Small intestine (tissue), 7 donors: ENCODE results near the gene KRTAP5-10. TPM values are rescaled to one million over a fixed set of nuclear protein-coding genes. Genes with fewer than 3 reads are reported as not detected.
"Not testable (repeated sequence)": the region's sequence is repeated elsewhere in the genome, so short reads cannot be mapped to it uniquely, and the experiment has no call there.

ENCODE experiments used
- DNase-seq, 2 donors: peaks; one replicate each; pipeline versions ENCODE4 v3.0.0 to v3.0.0-alpha.2; 2013
- FAIRE-seq: peaks from 2 replicates; lab custom pipeline; 2012; peaks lifted over from hg19 to GRCh38; lab: Jason Lieb, UNC
- H3K27ac ChIP-seq, 3 donors: one replicate each; pipeline ENCODE4 v1.5.1; 2013; ENCODE audit warnings: low read length in 2 of 3, mild to moderate bottlenecking in 2 of 3, control low read depth in 1 of 3, inconsistent platforms in 1 of 3, low read depth in 1 of 3, moderate library complexity in 1 of 3
- H3K27me3 ChIP-seq, 3 donors: one replicate each; pipeline ENCODE4 v1.6.1; 2013; ENCODE audit warnings: low read length in 3 of 3, inconsistent platforms in 1 of 3; ENCODE audit not compliant: control insufficient read depth in 3 of 3, insufficient read depth in 3 of 3
- H3K36me3 ChIP-seq, 3 donors: one replicate each; pipeline ENCODE4 v1.6.1; 2013; ENCODE audit warnings: low read length in 3 of 3, inconsistent platforms in 1 of 3, low read depth in 1 of 3, mild to moderate bottlenecking in 1 of 3, moderate library complexity in 1 of 3; ENCODE audit not compliant: control insufficient read depth in 3 of 3, insufficient read depth in 2 of 3
- H3K4me1 ChIP-seq, 3 donors: one replicate each; pipeline ENCODE4 v1.6.1; 2013; ENCODE audit warnings: low read length in 2 of 3, inconsistent platforms in 1 of 3, low read depth in 1 of 3, mild to moderate bottlenecking in 1 of 3, moderate library complexity in 1 of 3; ENCODE audit not compliant: control insufficient read depth in 3 of 3, insufficient read depth in 2 of 3
- H3K4me3 ChIP-seq, 3 donors: one replicate each; pipeline ENCODE4 v1.5.1; 2013; ENCODE audit warnings: low read length in 3 of 3, control low read depth in 1 of 3, inconsistent platforms in 1 of 3, low read depth in 1 of 3, mild to moderate bottlenecking in 1 of 3, moderate library complexity in 1 of 3
- H3K9me3 ChIP-seq, 2 donors: one replicate each; pipeline ENCODE4 v1.6.1; 2013; ENCODE audit warnings: low read depth in 1 of 2, low read length in 1 of 2; ENCODE audit not compliant: control insufficient read depth in 2 of 2, insufficient read depth in 1 of 2
- WGBS, 3 donors: extraction: QIAGEN DNeasy Blood & Tissue Kit; methylation state at CpG; one replicate each; pipeline ENCODE4 v1.1.7; 2013; 5-methylcytosine and 5-hydroxymethylcytosine counted together
- polyA plus RNA-seq, 4 donors: library from polyadenylated mRNA; stranded (reverse) in 3 of 4; unstranded in 1 of 4; fragments of 200-250 nt in 3 of 4; fragments of 120-200 nt in 1 of 4; gene quantifications; one replicate each; pipeline versions ENCODE4 v1.2.1 to v1.2.3, GENCODE V29; 2013
- donor health status: healthy with polysubstance abuse.
- donor health status: control.
- donor health status: control.
- donor health status: Bipolar disorder and iron deficiency.
- donor health status: healthy.

The KRTAP5-10 gene
- polyA plus RNA-seq, 4 donors = 0.07 to 0.30 TPM; not detected in 2

DNA sequence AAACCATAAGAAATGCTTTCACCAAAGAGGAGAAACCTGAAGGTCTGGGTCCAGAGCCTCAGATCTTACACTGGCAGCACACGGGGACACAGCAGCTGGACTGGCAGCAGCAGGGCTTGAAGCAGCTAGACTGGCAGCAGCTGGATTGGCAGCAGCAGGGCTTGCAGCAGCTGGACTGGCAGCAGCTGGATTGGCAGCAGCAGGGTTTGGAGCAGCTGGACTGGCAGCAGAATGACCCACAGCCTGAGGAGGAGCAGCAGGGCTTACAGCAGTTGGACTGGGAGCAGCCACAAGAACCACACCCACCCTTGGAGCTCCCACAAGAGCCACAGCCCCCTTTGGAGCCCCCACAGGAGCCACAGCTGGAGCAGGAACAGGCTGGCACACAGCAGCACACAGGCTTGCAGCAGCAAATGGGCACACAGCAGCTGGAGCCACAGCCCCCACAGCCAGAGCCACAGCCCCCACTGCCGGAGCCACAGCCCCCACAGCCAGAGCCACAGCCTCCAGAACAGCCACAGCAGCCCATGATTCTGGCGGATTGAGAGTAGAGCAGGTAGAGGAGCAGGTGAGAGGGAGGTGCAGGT is 17.0 kb downstream of the KRTAP5-10 start, which contains the start of gene KRTAP5-11:
TSS of gene KRTAP5-11 (minus strand) at position 567 of the 587 bp plus-strand sequence. CDS start at position 529, 38 bp downstream.
- Histone ChIP-seq H3K4me3 (no peak within 1 kb of the TSS), H3K36me3 (no peaks in the 10 kb centered on the region), H3K27ac (no peak within 1 kb of the TSS), H3K27me3 (peaks cover 0 to 5% (median 0%) of the 10 kb centered on the region in 3 donors), H3K9me3 (no peaks in the 10 kb centered on the region), H3K4me1 (peaks cover 0 to 5% (median 0%) of the 10 kb centered on the region in 3 donors)
- DNase-seq = no peak
- WGBS, 3 donors = 54 to 70% (median 62%) methylated on average over 3 of the region's 3 CpGs
- FAIRE-seq = no peak

DNA sequence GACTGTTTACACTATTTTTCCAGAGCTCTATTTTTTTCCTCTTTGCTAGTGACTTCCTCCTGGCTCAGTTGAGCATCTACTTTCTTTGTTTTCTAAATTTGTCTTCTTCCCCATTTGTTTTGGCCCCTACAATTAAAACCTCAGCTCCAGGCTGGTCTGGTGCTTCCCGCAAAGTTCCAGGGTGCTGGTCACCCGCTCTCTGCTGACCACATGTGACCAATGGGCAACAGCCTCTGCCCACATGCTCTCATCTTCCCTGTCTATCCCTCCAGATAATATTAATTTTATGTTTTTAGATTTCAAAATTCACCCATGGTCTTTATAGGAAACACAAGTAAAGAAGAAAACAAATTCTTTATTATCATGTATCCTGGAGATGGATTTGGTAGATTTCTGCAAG is 17.6 kb downstream of the KRTAP5-10 start:
- FAIRE-seq, H3K4me3 ChIP-seq, H3K27me3 ChIP-seq, H3K36me3 ChIP-seq, H3K9me3 ChIP-seq, DNase-seq, H3K27ac ChIP-seq, H3K4me1 ChIP-seq: not testable (repeated sequence)
- WGBS, 3 donors = 73 to 91% (median 81%) methylated on average over 2 of the region's 2 CpGs

DNA sequence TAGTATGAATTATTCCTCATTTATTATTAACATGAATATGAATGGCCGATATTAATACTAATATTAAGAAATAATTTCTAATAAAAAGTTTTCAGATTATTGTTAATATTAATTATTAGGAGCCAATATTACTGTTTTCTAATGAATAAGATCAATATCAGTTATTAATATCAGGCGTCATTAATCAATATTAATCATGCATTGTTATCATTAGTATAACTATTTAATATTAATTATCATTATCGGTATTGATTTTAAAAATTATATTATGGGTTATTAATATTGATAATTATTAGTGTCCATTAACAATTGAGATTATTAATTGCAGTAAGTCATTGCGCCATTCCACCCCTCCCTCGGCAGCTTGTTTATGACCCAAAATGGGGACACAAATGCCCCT is 20.3 kb downstream of the KRTAP5-10 start:
- H3K36me3 ChIP-seq, H3K4me3 ChIP-seq, H3K27ac ChIP-seq, FAIRE-seq, H3K27me3 ChIP-seq, H3K9me3 ChIP-seq, DNase-seq: not testable (repeated sequence)
- H3K4me1 ChIP-seq = peaks cover 0 to 17% (median 0%) of the 10 kb centered on the region in 3 donors
- WGBS, 3 donors = 81 to 93% (median 85%) methylated on average over 5 of the region's 5 CpGs

DNA sequence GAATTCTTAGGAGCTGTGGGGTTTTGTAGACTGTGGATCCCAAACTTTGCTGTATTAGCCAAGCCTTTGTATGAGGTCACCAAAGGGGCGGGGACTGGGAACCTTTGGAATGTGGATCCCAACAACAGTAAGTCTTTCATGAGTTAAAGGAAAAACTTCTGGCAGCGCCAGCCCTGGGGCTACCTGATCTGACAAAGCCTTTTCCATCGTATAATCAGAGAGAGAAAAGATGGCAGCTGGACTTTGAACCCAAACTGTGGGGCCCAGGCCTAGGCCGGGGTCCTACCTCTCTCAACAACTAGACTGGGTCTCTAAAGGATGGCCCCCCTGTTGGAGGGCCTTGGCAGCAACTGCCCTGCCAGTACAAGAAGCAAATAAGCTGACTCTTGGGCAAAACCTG is 23.0 kb downstream of the KRTAP5-10 start:
- not testable (repeated sequence) for H3K27me3 ChIP-seq, FAIRE-seq, H3K4me3 ChIP-seq, H3K36me3 ChIP-seq, H3K9me3 ChIP-seq
- 13 to 37% (median 16%) methylated on average over 4 of the region's 4 CpGs for WGBS, 3 donors
- peak overlapping the region in 1 of 3 donors; percentile 66 for H3K27ac ChIP-seq
- peaks cover 0 to 17% (median 0%) of the 10 kb centered on the region in 3 donors for H3K4me1 ChIP-seq
- peak; percentile 28 to 75 for DNase-seq

DNA sequence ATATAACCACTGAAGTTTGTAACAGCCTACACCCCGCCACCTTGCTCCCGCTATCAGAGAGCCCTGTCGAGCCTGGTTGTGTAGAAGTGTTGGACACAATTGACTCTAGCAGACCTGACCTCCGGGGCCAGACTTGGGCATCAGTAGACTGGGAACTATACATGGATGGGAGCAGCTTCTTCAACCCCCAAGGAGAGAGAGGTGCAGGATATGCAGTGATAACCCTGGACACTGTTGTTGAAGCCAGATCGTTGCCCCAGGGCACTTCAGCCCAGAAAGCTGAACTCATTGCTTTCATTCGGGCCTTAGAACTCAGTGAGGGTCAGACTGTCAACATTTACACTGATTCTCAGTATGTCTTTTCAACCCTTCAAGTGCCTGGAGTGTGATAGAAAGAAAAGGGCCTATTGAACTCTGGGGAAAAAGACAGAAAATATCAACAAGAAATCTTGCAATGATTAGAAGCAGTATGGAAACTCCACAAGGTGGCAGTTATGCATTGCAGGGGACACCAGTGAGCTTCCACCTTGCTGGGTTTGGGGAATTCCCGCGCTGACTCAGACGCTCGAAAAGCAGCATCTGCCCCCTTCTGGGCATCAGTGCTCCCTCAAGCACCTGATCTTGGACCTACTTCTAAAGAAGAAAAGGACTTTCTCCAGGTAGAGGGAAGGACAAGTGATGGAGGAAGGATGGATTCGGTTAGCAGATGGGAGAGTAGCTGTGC is 23.6 kb downstream of the KRTAP5-10 start:
- not testable (repeated sequence) for H3K27me3 ChIP-seq, FAIRE-seq, H3K9me3 ChIP-seq, H3K4me3 ChIP-seq, H3K36me3 ChIP-seq
- peak; percentile 19 to 31 for DNase-seq
- Histone ChIP-seq H3K4me1 (peaks cover 0 to 17% (median 0%) of the 10 kb centered on the region in 3 donors), H3K27ac (peak overlapping the region in 1 of 3 donors; percentile 63)
- 38 to 57% (median 40%) methylated on average over 11 of the region's 11 CpGs for WGBS, 3 donors

DNA sequence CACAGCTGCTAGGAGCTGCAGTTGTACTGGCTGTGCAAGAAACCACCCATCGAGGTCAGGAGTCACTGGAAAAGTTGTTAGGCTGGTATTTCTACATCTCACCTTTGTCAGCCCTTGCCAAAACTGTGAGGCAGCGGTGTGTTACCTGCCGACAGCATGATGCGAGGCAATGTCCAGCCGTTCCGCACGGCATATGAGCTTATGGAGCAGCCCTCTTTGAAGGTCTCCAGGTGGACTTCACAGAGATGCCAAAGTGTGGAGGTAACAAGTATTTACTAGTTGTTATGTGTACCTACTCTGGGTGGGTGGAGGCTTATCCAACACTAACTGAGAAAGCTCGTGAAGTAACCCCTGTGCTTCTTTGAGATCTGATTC is 24.2 kb downstream of the KRTAP5-10 start:
- not testable (repeated sequence) for H3K9me3 ChIP-seq, H3K27me3 ChIP-seq, H3K4me3 ChIP-seq, FAIRE-seq, DNase-seq, H3K36me3 ChIP-seq, H3K27ac ChIP-seq
- H3K4me1 ChIP-seq = peaks cover 0 to 17% (median 0%) of the 10 kb centered on the region in 3 donors
- 16 to 63% (median 51%) methylated on average over 7 to 8 of the region's 8 CpGs for WGBS, 3 donors

DNA sequence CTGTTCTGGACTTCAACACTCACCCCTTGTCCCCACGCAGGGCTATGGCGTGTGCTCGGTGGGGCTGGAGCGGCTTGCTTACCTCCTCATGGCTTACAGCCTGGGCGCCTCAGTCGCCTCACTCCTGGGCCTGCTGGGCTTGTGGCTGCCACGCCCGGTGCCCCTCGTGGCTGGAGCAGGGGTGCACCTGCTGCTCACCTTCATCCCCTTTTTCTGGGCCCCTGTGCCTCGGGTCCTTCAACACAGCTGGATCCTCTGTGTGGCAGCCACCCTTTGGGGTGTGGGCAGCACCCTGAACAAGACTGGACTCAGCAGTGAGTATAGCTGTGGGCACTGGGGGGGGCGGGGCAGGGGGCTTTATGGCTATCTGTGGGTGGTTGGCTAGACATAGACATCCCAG is 37.9 kb downstream of the KRTAP5-10 start:
- not testable (repeated sequence) for H3K4me1 ChIP-seq, H3K36me3 ChIP-seq, H3K27ac ChIP-seq, DNase-seq, H3K27me3 ChIP-seq, H3K9me3 ChIP-seq, FAIRE-seq, H3K4me3 ChIP-seq
- 67 to 76% (median 73%) methylated on average over 10 to 11 of the region's 11 CpGs for WGBS, 3 donors

DNA sequence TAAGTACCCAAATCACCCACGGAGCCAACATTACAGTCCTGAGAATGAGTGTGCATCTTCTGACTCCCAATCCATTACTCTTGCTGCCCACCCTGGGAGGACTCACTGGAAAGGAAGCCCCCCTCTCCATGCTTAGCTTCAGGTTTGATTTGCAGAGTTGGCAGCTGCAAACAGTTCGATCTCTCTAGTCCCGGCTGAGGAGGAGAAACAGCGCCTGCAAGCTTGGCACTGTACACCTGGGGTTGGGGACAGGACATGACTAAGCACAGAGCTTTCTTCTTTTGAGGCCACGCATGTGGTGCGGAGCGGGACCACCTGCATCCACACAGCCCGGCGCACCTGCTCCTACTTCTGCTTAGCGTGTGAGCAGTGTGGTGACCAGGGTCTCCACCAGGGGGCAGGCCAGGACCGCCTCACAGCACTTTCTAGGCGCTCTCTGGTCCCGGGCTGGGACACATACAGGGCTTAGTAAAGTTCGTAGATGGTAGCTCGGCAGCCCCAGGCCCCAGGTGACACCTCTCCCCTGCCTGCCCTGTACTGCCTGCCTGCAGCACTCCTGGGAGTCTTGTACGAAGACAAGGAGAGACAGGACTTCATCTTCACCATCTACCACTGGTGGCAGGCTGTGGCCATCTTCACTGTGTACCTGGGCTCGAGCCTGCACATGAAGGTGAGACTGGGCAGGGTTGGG is 39.6 kb downstream of the KRTAP5-10 start:
- H3K36me3 ChIP-seq, FAIRE-seq, H3K27me3 ChIP-seq, H3K27ac ChIP-seq, H3K4me3 ChIP-seq, H3K9me3 ChIP-seq, H3K4me1 ChIP-seq: not testable (repeated sequence)
- DNase-seq = peak in 1 of 2 donors; percentile 13
- WGBS, 3 donors = 11 to 18% (median 13%) methylated on average over 12 to 15 of the region's 17 CpGs
